IMR-90 (cell line): Measurements from ENCODE around the gene SMIM41.

Experiments used
- BHLHE40 ChIP-seq: fragments of 150-350 bp; IDR thresholded peaks from 2 replicates; pipeline ENCODE4 v1.6.1; 2016; ENCODE audit warnings: mild to moderate bottlenecking, low read depth, low read length
- CEBPB ChIP-seq: IDR thresholded peaks from 2 replicates; pipeline ENCODE4 v1.6.1; 2012; ENCODE audit warnings: low read depth, low read length, improper control_type of control experiment
- CTCF ChIP-seq: conservative IDR thresholded peaks from 2 replicates; pipeline ENCODE4 v1.5.1; 2012; ENCODE audit warnings: mild to moderate bottlenecking, low read depth, low read length, improper control_type of control experiment
- RAD21 ChIP-seq: IDR thresholded peaks from 2 replicates; pipeline ENCODE4 v1.6.1; 2012; ENCODE audit warnings: low read length, improper control_type of control experiment
- RFX5 ChIP-seq: IDR thresholded peaks from 2 replicates; pipeline ENCODE4 v1.8.0; 2012; ENCODE audit warnings: low read depth, mild to moderate bottlenecking, low read length, moderate library complexity
- TF ChIP-seq, protein P1 (sequence below): fragments of 150-350 bp; IDR thresholded peaks from 2 replicates; pipeline ENCODE4 v1.6.1; 2017; ENCODE audit warnings: mild to moderate bottlenecking, antibody characterized with exemption, low read length, low read depth

GRCh38 chr12:52050116-52050757 is 29.3 kb upstream of the SMIM41 start:
- no peak for TF ChIP-seq CTCF
- no peak; the same call in 1 of the 2 replicates for TF ChIP-seq RAD21
- no peak for TF ChIP-seq CEBPB
- no peak for TF ChIP-seq RFX5
- no peak for TF ChIP-seq BHLHE40
- TF ChIP-seq, protein P1, sequence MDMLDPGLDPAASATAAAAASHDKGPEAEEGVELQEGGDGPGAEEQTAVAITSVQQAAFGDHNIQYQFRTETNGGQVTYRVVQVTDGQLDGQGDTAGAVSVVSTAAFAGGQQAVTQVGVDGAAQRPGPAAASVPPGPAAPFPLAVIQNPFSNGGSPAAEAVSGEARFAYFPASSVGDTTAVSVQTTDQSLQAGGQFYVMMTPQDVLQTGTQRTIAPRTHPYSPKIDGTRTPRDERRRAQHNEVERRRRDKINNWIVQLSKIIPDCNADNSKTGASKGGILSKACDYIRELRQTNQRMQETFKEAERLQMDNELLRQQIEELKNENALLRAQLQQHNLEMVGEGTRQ, result no peak
